ENCODE data around the gene MRAS. TPM values are rescaled to one million over a fixed set of nuclear protein-coding genes. Genes with fewer than 3 reads are reported as not detected.

MRAS gene
- polyA plus RNA-seq, 1 donor (not counting 4 experiments of a cell fraction or from before 2014, with no cell fraction given), result 7.7 TPM

DNA sequence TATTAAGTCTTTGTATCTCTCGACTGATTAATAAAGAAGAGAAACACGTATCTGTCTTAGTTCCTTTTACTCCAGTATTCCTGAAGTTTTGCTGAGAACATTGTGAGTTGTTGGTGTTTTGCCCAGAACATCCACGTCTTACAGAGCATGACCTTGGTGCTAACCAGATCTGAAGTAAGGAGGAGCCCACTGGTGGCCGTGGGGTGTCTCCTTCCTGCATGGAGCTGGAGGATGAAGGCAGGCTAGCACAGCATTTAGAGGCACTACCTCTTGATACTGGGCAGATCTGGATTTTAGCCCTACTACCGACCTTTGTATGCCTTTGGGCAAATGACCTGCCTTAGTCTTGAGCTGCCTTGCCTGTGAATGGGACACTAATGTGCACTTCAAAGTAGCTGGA lies 57.1 kb downstream of the MRAS start:
- H3K4me2 ChIP-seq (ENCODE audit: control insufficient read depth, extremely low read depth, insufficient read depth, low read depth, low read length), result no peak overlapping the region
- H3K27ac ChIP-seq (ENCODE audit: control insufficient read depth, insufficient read depth, low read length), result no peak overlapping the region
- FAIRE-seq, result no peak
- no peaks in the 10 kb centered on the region for H4K20me1 ChIP-seq (ENCODE audit: control insufficient read depth, extremely low read depth, insufficient read depth, low read length)
- TF ChIP-seq EZH2 (IDR thresholded peaks at IDR 0.05; ENCODE audit: low read length), result no peak
- TF ChIP-seq, protein P1, sequence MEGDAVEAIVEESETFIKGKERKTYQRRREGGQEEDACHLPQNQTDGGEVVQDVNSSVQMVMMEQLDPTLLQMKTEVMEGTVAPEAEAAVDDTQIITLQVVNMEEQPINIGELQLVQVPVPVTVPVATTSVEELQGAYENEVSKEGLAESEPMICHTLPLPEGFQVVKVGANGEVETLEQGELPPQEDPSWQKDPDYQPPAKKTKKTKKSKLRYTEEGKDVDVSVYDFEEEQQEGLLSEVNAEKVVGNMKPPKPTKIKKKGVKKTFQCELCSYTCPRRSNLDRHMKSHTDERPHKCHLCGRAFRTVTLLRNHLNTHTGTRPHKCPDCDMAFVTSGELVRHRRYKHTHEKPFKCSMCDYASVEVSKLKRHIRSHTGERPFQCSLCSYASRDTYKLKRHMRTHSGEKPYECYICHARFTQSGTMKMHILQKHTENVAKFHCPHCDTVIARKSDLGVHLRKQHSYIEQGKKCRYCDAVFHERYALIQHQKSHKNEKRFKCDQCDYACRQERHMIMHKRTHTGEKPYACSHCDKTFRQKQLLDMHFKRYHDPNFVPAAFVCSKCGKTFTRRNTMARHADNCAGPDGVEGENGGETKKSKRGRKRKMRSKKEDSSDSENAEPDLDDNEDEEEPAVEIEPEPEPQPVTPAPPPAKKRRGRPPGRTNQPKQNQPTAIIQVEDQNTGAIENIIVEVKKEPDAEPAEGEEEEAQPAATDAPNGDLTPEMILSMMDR (optimal IDR thresholded peaks at IDR 0.05 in 1 of 3, IDR thresholded peaks at IDR 0.05 in 1 of 3, conservative IDR thresholded peaks at IDR 0.05 in 1 of 3; ENCODE audit: extremely low read depth in 1 of 3, insufficient read depth in 2 of 3, low read length in 3 of 3), result no peak
- dilution Hi-C loops (cut with MboI; ENCODE audit: extremely low pct_ligation_motif_present, low sequenced_read_pairs), result no loop called here
- no peak for DNase-seq (ENCODE audit: low read depth, low spot score)
- no peaks in the 10 kb centered on the region for H3K79me2 ChIP-seq (ENCODE audit: control insufficient read depth, insufficient read depth, low read length)
- H2AFZ ChIP-seq (ENCODE audit: control insufficient read depth, low read length), result no peak overlapping the region
- no peaks in the 10 kb centered on the region for H3K36me3 ChIP-seq (ENCODE audit: control insufficient read depth in 2 of 2, extremely low read depth in 1 of 2, insufficient read depth in 2 of 2, low read length in 2 of 2)
- peaks cover 3% of the 10 kb centered on the region for H3K27me3 ChIP-seq (ENCODE audit: control insufficient read depth, extremely low read depth, insufficient read depth, low read length)
- no peaks in the 10 kb centered on the region for H3K9me3 ChIP-seq (ENCODE audit: control insufficient read depth, low read depth, low read length)
- H3K9ac ChIP-seq (ENCODE audit: control insufficient read depth, extremely low read depth, insufficient read depth, low read length), result no peak overlapping the region
- H3K4me1 ChIP-seq (ENCODE audit: control insufficient read depth, extremely low read depth, insufficient read depth, low read length), result no peaks in the 10 kb centered on the region
- H3K9me1 ChIP-seq (ENCODE audit: control insufficient read depth, extremely low read depth, insufficient read depth, low read length), result no peaks in the 10 kb centered on the region
- H3K4me3 ChIP-seq (ENCODE audit: control insufficient read depth in 2 of 3, extremely low read depth in 1 of 3, insufficient read depth in 2 of 3, low read depth in 1 of 3, low read length in 3 of 3), result no peak overlapping the region

DNA sequence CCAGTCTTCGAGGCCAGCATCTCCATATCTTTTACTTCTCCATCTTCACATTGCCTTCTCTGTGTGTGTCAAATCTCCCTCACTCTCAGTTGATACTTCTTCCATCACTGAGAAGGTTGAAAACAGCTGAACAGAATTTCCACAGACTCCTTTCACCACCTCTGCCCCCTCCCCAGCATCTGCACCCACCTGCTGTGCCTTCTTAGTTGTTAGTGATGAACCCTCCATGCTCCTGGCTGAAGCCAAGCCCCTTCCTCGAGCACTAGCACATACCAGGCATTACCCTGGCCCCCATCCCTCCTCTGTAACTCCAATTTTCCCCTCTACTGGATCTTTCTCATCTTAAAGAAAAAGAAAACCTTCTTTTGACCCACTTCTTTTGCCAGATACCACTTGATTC lies 58.2 kb downstream of the MRAS start:
- no peak for DNase-seq (ENCODE audit: low read depth, low spot score)
- Histone ChIP-seq H3K36me3 (ENCODE audit: control insufficient read depth in 2 of 2, extremely low read depth in 1 of 2, insufficient read depth in 2 of 2, low read length in 2 of 2) (no peaks in the 10 kb centered on the region), H3K79me2 (ENCODE audit: control insufficient read depth, insufficient read depth, low read length) (no peaks in the 10 kb centered on the region), H3K4me2 (ENCODE audit: control insufficient read depth, extremely low read depth, insufficient read depth, low read depth, low read length) (no peak overlapping the region), H3K27me3 (ENCODE audit: control insufficient read depth, extremely low read depth, insufficient read depth, low read length) (peaks cover 3% of the 10 kb centered on the region), H3K4me3 (ENCODE audit: control insufficient read depth in 2 of 3, extremely low read depth in 1 of 3, insufficient read depth in 2 of 3, low read depth in 1 of 3, low read length in 3 of 3) (no peak overlapping the region), H3K27ac (ENCODE audit: control insufficient read depth, insufficient read depth, low read length) (no peak overlapping the region), H3K9ac (ENCODE audit: control insufficient read depth, extremely low read depth, insufficient read depth, low read length) (no peak overlapping the region), H4K20me1 (ENCODE audit: control insufficient read depth, extremely low read depth, insufficient read depth, low read length) (no peaks in the 10 kb centered on the region), H3K9me1 (ENCODE audit: control insufficient read depth, extremely low read depth, insufficient read depth, low read length) (no peaks in the 10 kb centered on the region), H3K9me3 (ENCODE audit: control insufficient read depth, low read depth, low read length) (no peaks in the 10 kb centered on the region), H3K4me1 (ENCODE audit: control insufficient read depth, extremely low read depth, insufficient read depth, low read length) (no peaks in the 10 kb centered on the region), H2AFZ (ENCODE audit: control insufficient read depth, low read length) (no peak overlapping the region)
- TF ChIP-seq, protein P1 (optimal IDR thresholded peaks at IDR 0.05 in 1 of 3, IDR thresholded peaks at IDR 0.05 in 1 of 3, conservative IDR thresholded peaks at IDR 0.05 in 1 of 3; ENCODE audit: extremely low read depth in 1 of 3, insufficient read depth in 2 of 3, low read length in 3 of 3), result no peak
- no peak for TF ChIP-seq EZH2 (IDR thresholded peaks at IDR 0.05; ENCODE audit: low read length)
- FAIRE-seq, result no peak
- dilution Hi-C loops (cut with MboI; ENCODE audit: extremely low pct_ligation_motif_present, low sequenced_read_pairs), result no loop called here
